ENCODE results near the gene CDC42BPB. TPM values are rescaled to one million over a fixed set of nuclear protein-coding genes. Genes with fewer than 3 reads are reported as not detected.

The CDC42BPB gene
- total RNA-seq, 1 donor = 118 TPM

DNA sequence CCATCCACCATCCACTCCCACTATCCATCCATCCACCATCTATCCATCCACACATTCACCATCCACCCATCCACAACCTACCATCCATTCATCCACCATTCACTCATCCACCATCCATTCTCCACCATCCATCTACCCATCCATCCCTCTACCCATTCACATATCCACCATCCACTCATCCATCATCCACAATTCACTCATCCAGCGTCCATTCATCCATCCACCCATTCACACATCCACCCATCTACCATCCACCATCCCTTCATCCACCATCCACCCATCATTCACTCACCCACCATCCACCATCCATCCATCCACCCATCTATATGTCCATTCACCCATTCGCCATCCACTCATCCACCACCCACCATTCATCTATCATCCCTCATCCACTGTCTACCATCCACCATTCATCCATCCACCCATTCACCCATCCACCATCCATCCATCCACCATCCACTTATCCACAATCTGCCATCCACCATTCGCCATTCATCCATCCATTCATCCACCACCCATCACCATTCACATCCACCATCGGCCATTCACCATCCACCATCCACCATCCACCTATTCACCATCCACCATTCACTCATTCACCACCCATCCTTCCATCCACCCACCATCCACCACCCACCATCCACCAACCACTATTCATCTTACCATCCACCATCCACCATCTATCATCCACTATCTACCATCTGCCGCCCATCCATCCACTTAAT, 136.9 kb downstream of the CDC42BPB start:
- Histone ChIP-seq H2AFZ (ENCODE audit: low read length) (no peak overlapping the region), H3K79me2 (ENCODE audit: insufficient read depth, low read length) (no peaks in the 10 kb centered on the region), H3K4me1 (ENCODE audit: insufficient read depth, low read length) (no peaks in the 10 kb centered on the region), H4K20me1 (ENCODE audit: insufficient read depth, low read length) (peaks cover 4% of the 10 kb centered on the region), H3K27ac (ENCODE audit: low read depth, low read length) (no peak overlapping the region), H3K4me2 (ENCODE audit: insufficient read depth, low read length) (no peak overlapping the region), H3K9me3 (ENCODE audit: low read depth, low read length) (peaks cover 2% of the 10 kb centered on the region), H3K36me3 (ENCODE audit: insufficient read depth, low read length) (no peaks in the 10 kb centered on the region), H3K4me3 (ENCODE audit: insufficient read depth, low read length) (no peak overlapping the region), H3K27me3 (ENCODE audit: insufficient read depth, low read length) (peaks cover 36% of the 10 kb centered on the region)
- TF ChIP-seq, protein P1, sequence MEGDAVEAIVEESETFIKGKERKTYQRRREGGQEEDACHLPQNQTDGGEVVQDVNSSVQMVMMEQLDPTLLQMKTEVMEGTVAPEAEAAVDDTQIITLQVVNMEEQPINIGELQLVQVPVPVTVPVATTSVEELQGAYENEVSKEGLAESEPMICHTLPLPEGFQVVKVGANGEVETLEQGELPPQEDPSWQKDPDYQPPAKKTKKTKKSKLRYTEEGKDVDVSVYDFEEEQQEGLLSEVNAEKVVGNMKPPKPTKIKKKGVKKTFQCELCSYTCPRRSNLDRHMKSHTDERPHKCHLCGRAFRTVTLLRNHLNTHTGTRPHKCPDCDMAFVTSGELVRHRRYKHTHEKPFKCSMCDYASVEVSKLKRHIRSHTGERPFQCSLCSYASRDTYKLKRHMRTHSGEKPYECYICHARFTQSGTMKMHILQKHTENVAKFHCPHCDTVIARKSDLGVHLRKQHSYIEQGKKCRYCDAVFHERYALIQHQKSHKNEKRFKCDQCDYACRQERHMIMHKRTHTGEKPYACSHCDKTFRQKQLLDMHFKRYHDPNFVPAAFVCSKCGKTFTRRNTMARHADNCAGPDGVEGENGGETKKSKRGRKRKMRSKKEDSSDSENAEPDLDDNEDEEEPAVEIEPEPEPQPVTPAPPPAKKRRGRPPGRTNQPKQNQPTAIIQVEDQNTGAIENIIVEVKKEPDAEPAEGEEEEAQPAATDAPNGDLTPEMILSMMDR (IDR thresholded peaks at IDR 0.05; ENCODE audit: extremely low read depth, low read depth, low read length) = no peak
- no peak for DNase-seq (ENCODE audit: insufficient read length, low spot score, missing footprints)

DNA sequence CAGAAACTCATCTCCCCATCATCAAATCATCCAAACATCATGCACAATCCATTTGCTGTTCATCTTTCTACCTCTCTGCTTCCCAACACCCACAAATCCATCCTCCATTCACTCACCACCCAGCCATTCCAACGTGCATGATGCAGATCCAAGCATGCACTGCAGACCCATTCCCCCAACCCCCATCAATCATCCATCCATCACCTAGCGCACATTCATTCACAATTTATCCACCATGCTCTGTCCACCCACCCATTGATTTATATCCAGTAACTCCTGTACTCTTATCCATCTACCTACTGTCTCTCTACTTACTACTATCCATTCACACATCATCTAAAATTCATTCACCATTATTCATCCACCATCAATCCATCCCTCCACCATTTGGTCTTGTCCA, 138.9 kb downstream of the CDC42BPB start:
- TF ChIP-seq, protein P1 (IDR thresholded peaks at IDR 0.05; ENCODE audit: extremely low read depth, low read depth, low read length) = no peak

DNA sequence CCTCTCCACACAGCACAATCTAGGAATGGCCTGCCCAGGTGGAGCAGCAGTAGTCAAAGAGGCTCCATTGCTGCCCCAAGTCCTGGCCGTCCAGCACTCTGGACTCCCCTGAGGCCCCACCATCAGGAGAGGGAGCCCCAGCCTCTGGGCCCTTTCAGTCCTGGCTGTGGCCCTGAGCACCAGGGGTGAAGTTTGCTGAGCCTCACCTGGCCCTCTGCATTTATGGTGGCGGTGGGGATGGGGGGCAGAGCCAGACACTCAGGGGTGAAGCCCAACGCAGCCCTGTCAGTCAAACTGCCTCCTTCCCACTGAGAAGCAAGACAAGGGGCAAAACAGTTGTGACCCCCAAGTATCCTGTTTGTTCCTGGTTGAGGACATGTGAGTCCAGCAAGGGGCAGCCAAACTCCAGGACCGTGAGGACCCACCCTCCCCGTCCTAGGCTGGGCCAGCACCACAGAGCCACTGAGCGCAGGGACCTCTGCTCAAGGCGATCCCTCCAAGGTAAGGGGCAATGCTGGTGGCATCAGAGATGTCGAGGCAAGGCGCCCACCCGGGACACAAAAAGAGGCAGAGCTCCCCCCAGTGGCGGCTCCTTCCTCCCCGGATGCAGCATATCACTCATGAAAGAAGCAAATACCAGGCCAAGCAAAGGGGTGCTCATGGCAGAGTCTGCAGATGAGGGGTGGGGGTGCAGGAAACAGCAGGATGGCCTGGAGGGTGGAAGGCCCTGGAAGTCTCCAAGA, 139.7 kb downstream of the CDC42BPB start:
- peak; percentile 97 for DNase-seq (ENCODE audit: insufficient read length, low spot score, missing footprints)
- Histone ChIP-seq H4K20me1 (ENCODE audit: insufficient read depth, low read length) (peaks cover 4% of the 10 kb centered on the region), H3K4me1 (ENCODE audit: insufficient read depth, low read length) (no peaks in the 10 kb centered on the region), H2AFZ (ENCODE audit: low read length) (no peak overlapping the region), H3K36me3 (ENCODE audit: insufficient read depth, low read length) (no peaks in the 10 kb centered on the region), H3K4me3 (ENCODE audit: insufficient read depth, low read length) (no peak overlapping the region), H3K27me3 (ENCODE audit: insufficient read depth, low read length) (peaks cover 9% of the 10 kb centered on the region), H3K4me2 (ENCODE audit: insufficient read depth, low read length) (no peak overlapping the region), H3K9me3 (ENCODE audit: low read depth, low read length) (peaks cover 2% of the 10 kb centered on the region), H3K27ac (ENCODE audit: low read depth, low read length) (no peak overlapping the region), H3K79me2 (ENCODE audit: insufficient read depth, low read length) (no peaks in the 10 kb centered on the region)
- TF ChIP-seq, protein P1 (IDR thresholded peaks at IDR 0.05; ENCODE audit: extremely low read depth, low read depth, low read length) = peak; percentile 75

More for the DNA sequence above, 138.9 kb downstream of the CDC42BPB start:
- H3K27ac ChIP-seq (ENCODE audit: low read depth, low read length) = no peak overlapping the region
- no peak overlapping the region for H3K4me2 ChIP-seq (ENCODE audit: insufficient read depth, low read length)
- peaks cover 4% of the 10 kb centered on the region for H4K20me1 ChIP-seq (ENCODE audit: insufficient read depth, low read length)
- no peaks in the 10 kb centered on the region for H3K4me1 ChIP-seq (ENCODE audit: insufficient read depth, low read length)
- H3K4me3 ChIP-seq (ENCODE audit: insufficient read depth, low read length) = no peak overlapping the region
- peak; percentile 23 for DNase-seq (ENCODE audit: insufficient read length, low spot score, missing footprints)
- no peaks in the 10 kb centered on the region for H3K79me2 ChIP-seq (ENCODE audit: insufficient read depth, low read length)
- H3K9me3 ChIP-seq (ENCODE audit: low read depth, low read length) = peaks cover 2% of the 10 kb centered on the region
- no peak overlapping the region for H2AFZ ChIP-seq (ENCODE audit: low read length)
- no peaks in the 10 kb centered on the region for H3K36me3 ChIP-seq (ENCODE audit: insufficient read depth, low read length)
- peaks cover 17% of the 10 kb centered on the region for H3K27me3 ChIP-seq (ENCODE audit: insufficient read depth, low read length)

DNA sequence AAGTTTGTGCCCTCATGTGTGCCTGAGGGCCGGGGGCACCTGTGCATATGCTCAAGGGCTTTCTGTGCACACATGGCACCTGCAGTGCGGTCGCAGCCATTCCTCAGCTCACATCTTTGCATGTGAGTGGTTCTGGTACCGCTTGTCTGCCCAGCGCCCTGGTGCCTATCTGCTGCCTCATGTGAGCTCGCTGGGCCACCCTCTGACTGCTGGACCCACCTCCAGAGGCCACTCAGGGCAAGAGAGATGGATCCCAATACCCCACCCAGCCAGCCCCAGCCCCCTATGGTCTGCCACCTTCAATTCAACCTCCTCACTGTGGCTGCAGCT, 140.3 kb downstream of the CDC42BPB start:
- no peaks in the 10 kb centered on the region for H3K79me2 ChIP-seq (ENCODE audit: insufficient read depth, low read length)
- H2AFZ ChIP-seq (ENCODE audit: low read length) = no peak overlapping the region
- H3K4me3 ChIP-seq (ENCODE audit: insufficient read depth, low read length) = no peak overlapping the region
- peak; percentile 90 for DNase-seq (ENCODE audit: insufficient read length, low spot score, missing footprints)
- H3K36me3 ChIP-seq (ENCODE audit: insufficient read depth, low read length) = no peaks in the 10 kb centered on the region
- H3K27me3 ChIP-seq (ENCODE audit: insufficient read depth, low read length) = peaks cover 3% of the 10 kb centered on the region
- H3K4me2 ChIP-seq (ENCODE audit: insufficient read depth, low read length) = no peak overlapping the region
- peaks cover 2% of the 10 kb centered on the region for H3K9me3 ChIP-seq (ENCODE audit: low read depth, low read length)
- H3K27ac ChIP-seq (ENCODE audit: low read depth, low read length) = no peak overlapping the region
- H4K20me1 ChIP-seq (ENCODE audit: insufficient read depth, low read length) = peaks cover 4% of the 10 kb centered on the region
- no peaks in the 10 kb centered on the region for H3K4me1 ChIP-seq (ENCODE audit: insufficient read depth, low read length)
- TF ChIP-seq, protein P1 (IDR thresholded peaks at IDR 0.05; ENCODE audit: extremely low read depth, low read depth, low read length) = no peak
